ENCODE measurements around the gene POPDC2.

The POPDC2 gene

GRCh38 chr3:119639494-119640350, 20.7 kb downstream of the POPDC2 start:
- DNase-seq = no peak

DNA sequence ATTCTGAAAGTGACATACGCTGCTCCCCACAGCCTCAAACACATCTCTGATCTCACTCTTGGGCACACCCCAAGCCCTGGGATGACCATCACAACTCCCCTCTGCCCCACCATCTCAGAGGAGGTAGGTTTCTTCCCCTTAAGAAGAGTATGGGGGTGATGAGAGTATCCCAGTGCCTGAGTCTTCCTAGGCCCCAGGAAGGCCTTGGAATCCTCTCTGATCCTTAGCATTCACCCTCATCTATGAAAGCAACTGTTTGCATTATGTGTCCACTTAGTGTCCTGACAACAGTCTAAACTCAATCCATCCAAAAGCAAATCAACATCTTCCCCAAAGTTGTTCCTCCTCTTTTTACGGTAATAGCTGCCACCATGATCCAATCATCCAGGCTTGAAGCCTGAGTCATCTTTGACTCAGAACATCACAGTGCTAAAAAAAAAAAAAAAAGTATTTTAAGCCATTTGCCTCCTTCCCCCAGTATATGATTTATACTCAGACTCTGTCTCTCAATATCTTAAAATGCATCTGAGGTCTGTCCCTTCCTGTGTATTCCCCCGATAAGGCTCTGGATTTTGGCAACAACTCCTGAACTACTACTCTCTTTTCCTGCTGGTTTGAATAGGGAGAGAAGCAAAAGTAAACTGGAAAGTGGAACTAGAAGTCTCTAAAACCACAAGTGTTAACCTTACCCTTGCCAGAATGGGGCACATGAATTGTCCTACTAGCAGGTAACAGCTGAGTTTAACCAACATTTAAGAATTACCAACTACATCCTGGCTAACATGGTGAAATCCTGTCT, 22.5 kb downstream of the POPDC2 start:
- DNase-seq = no peak

DNA sequence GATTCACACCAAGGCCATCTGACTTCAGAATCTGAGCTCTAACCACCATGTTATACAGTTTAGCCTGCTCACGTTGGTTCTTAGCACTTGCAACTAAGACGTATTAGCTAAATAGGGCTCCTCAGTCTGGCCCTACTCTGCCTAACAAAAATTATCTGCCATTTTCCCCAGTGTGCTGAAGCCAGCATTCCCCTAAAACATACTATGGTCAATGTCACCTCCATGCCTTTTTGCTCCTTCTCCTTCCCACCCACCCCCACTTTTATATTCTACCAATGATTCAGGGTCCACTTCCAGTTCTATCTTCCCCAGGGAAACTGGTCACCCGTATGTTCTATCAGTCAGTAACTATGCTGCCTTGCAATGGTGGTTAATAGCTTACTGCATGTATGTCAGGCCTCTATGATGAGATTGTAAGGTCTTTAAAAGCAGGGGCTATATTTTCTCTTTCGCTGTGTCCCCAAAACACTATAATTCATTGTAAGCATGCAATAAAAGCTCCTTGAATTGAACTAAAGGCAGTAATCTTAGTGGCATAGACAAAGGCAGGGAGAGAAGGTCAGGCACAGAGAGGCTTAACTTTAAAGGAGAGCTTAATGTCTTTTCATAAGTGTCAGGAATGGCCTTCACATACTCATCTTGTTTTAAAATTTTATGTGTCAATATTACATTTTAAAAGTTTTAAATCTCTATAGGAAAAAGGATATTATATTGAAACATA, 23.3 kb downstream of the POPDC2 start:
- no peak for DNase-seq

DNA sequence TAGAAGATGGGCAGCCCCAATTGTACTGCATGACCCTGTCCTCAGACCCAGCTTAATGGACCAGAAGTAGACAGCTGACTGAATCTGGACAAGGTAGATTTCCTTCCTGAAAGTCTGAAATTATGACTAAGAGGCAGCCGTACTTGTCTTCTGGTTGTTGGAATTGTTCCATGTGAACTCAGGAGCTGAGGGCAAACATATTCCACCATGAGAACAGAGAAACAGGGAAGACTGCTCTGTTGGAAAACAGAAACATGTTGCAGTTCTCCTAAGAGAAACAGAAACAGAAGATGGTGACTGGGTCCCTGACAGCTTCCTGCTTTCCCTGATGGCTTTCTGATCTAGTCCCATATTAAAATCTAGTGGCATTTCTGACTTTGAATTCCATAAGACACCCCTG, 24.1 kb downstream of the POPDC2 start:
- DNase-seq = no peak

GRCh38 chr3:119635719-119636118, 24.7 kb downstream of the POPDC2 start:
- no peak for DNase-seq

DNA sequence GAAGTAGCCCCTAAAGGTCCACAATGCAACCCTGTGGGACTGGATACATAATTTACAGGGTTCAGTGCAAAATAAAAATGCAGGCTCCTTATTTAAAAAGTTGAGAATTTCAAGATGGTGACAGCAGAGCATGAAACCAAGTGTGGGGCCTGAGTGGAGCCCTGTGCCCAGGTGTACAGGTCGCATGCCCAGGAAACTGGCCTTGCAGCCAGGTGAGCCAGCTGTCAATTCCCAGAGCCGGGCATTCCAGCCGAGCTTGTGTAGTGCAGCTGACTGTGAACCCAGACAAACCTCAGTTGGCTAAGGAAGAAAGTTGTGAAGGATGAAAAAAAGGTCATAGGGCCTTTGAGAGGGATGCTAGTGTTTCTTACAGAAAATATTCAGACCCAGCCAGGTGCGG, 27.6 kb downstream of the POPDC2 start:
- DNase-seq = no peak

GRCh38 chr3:119632216-119632615, 28.2 kb downstream of the POPDC2 start:
- DNase-seq = no peak

GRCh38 chr3:119631516-119631915, 28.9 kb downstream of the POPDC2 start:
- DNase-seq = no peak

GRCh38 chr3:119630880-119631329, 29.5 kb downstream of the POPDC2 start:
- no peak for DNase-seq

GRCh38 chr3:119630128-119630879, 30.1 kb downstream of the POPDC2 start:
- no peak for DNase-seq

- DNase-seq = no peak
These were observed 31.5 kb downstream of the POPDC2 start for GRCh38 chr3:119628816-119629445.

DNA sequence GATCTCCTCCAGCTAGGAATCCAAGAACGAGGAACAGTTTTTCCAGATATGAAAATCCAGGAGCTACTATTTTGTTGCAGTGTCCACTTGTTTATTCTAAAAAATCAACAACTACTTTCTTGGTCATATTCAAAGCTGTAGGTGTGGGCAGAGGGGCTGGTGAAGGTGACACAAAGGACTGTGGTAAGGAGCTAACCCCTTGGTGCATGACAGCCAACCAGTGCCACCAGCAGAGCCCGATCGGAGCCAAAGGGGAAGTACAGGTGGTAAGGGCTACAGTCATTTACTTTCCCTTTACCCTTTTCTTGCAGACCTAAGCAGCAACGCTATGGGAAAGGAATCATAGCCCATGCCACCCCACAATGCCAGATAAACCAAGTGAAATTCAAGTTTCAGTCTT, 32.0 kb downstream of the POPDC2 start:
- DNase-seq = no peak

DNA sequence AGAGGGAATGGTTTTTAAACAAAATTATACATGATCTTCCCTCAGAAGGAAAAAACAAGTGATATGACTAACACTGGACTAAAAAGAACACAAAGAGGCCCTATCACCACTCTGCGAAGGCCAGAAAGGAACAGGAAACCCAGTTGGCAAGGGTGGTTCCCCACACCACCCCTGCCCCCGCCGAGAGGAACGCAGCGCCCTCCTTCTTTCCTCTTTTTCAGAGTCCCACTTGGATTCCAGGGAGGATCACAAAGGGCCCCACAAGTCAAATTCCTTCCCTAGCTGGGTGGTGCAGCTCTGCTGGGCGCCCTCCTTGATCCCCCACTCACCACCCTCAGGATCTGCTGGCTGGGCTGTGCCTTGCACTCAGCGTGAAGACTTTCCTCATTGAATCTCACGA, 32.9 kb downstream of the POPDC2 start:
- no peak for DNase-seq

GRCh38 chr3:119626196-119626595, 34.2 kb downstream of the POPDC2 start:
- no peak for DNase-seq

DNA sequence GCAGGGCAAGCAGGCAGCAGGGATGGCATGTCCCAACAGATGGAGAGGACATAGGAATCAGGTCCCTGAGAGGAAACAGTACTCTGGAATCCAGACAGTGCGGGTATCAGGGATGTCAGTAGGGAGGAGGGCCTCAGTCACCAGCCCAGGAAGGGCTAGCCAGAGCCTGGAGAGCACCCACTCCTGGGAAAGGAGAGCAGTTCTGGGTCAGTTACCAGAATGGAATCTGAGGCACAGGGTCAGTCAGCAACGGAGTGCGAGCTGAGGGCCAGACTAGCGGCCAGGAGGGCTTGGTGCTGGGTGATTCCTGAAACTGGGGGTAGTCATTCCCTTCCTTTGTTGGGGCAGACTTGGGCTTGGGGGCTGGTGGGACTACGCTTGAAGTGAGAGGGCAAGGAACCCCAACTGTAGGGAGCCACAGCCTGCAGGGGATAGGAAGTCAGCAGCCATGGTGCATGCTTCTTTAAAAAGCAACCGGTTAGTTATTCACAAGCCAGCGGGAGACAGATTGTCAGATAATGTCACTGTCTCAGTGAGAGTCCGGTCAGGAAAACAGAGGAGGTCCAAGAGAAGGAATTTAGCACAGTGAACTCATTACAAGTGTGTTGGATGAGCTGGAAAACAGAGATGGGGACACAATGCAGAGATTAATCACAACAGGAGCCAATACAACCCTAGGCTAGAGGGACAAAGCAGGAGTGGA, 34.8 kb downstream of the POPDC2 start:
- DNase-seq = no peak

DNA sequence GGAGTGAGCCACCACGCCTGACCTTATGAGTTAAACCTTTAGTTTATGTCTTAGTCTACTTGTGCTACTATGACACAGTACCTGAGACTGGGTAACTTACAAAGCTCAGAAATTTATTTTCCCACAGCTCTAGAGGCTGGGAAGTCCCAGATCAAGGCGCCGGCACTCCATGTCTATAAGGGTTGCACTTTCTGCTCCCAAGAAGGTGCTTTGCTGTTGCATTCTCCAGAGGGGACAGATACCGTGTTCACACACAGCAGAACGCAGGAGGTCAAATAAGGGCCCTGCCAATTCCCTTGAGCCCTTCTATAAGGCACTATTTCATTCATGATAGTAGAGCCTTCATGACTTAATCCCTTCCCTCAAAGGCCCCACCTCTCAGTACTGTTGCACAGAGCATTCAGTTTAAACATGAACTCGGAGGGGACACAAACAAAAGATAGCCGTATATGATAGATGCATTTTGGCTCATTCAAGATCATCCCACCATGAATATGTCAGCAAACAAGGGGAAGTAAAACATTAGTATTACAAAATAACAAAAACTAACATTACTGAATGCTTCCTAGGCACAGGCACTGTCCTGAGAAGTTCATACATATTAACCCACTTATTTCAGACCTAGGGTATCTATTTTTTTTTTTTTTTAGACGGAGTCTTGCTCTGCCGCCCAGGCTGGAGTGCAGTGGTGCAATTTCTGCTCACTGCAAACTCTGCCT, 36.2 kb downstream of the POPDC2 start:
- DNase-seq = no peak

GRCh38 chr3:119620899-119621298, 39.5 kb downstream of the POPDC2 start:
- no peak for DNase-seq

DNA sequence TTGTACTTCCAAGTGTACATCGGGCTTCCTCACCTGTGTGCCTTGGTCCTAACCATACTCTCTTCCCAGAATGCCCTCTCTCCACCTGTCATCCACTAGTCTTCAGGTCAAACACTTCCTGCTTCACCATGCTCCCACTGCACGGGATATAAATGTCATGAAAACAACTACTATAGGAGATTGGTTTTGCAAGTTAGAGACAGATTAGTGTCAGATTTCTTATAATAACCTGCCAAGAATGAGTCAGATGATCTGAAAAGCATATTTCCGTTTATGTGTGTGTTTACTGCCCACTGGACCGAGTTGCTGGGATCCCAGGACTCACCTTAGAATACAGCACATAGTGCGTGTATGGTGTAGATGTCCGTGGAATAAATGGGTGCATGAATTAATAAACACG, 41.3 kb downstream of the POPDC2 start:
- no peak for DNase-seq

DNA sequence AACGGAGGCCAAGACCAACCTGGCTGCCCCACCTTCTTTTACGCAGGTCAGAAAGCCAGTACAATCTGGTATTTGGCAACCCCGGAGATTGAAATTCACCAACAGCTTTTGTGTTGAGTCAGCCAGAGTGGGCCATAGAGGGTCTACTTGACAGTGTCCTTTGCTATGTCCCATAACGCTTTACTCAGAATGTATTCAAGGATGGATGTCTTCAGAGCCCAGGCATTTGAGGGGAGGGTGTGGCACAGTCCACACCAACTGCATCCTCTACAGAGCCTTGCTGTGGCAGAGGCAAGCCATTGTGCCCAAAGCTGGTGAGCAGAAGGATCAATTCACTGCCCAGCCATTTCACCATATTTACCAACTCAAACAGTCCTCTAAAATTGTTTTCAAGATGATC, 44.3 kb downstream of the POPDC2 start:
- DNase-seq = no peak

DNA sequence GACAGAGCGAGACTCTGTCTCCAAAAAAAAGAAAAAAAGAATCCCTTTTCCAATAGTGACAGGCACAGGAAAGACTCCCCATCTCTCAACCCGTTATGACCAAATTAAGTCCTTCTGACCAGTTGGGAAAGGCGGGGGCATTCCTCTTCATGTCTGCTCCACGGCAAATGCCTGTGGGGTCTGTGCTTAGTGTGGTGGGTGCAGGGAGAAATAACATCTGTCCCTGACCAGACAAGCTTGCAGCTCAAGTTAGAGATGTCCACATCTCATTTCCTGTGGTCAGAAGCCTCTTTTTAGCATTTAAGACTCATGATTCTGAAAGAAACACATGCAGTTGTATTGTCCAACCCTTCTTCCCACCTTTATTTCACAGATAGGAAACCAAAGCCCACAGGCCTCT, 46.5 kb downstream of the POPDC2 start:
- DNase-seq = no peak

GRCh38 chr3:119613201-119613600, 47.2 kb downstream of the POPDC2 start:
- DNase-seq = no peak

Data from NCI-H1105 (cell line).